Loucy (cell line): ENCODE data around the gene TMEM187.

ENCODE experiments used
- H2AFZ ChIP-seq: fragments of 200-600 bp; sonication (generic); 2 replicates; pipeline ENCODE4 v1.6.0; 2016; ENCODE audit warnings: antibody characterized with exemption, mild to moderate bottlenecking, low read length, moderate library complexity
- H3F3A ChIP-seq: fragments of 200-600 bp; 2 replicates; pipeline ENCODE4 v1.6.0; 2016; ENCODE audit warnings: antibody characterized with exemption, low read depth, mild to moderate bottlenecking
- H3K27me3 ChIP-seq: fragments of 200-600 bp; sonication (generic); 2 replicates; pipeline ENCODE4 v1.6.1; 2014; ENCODE audit warnings: low read length, mild to moderate bottlenecking; ENCODE audit not compliant: insufficient read depth, poor library complexity, severe bottlenecking
- H3K36me3 ChIP-seq: fragments of 200-600 bp; sonication (generic); 2 replicates; pipeline ENCODE4 v1.6.1; 2016; ENCODE audit warnings: low read length; ENCODE audit not compliant: insufficient read depth
- H3K4me1 ChIP-seq: fragments of 200-600 bp; sonication (generic); 2 replicates; pipeline ENCODE4 v1.5.1; 2014; ENCODE audit warnings: low read length, mild to moderate bottlenecking; ENCODE audit not compliant: insufficient read depth, poor library complexity, severe bottlenecking
- H3K4me2 ChIP-seq: fragments of 200-600 bp; sonication (generic); 2 replicates; pipeline ENCODE4 v1.6.0; 2014; ENCODE audit warnings: antibody characterized with exemption, low read length, low read depth, mild to moderate bottlenecking; ENCODE audit not compliant: poor library complexity, severe bottlenecking
- H3K4me3 ChIP-seq: fragments of 200-600 bp; sonication (generic); 2 replicates; pipeline ENCODE4 v1.5.1; 2014; ENCODE audit warnings: low read length, mild to moderate bottlenecking, mixed read lengths; ENCODE audit not compliant: poor library complexity, severe bottlenecking
- H3K79me2 ChIP-seq: fragments of 200-600 bp; sonication (generic); 2 replicates; pipeline ENCODE4 v1.6.1; 2014; ENCODE audit warnings: low read length; ENCODE audit not compliant: insufficient read depth
- H3K9ac ChIP-seq: fragments of 200-600 bp; sonication (generic); 2 replicates; pipeline ENCODE4 v1.6.0; 2014; ENCODE audit warnings: mild to moderate bottlenecking, low read depth, low read length, moderate library complexity; ENCODE audit not compliant: poor library complexity, severe bottlenecking
- H3K9me2 ChIP-seq: fragments of 200-600 bp; sonication (generic); replicated peaks from 2 replicates; pipeline ENCODE4 v1.6.1; 2016; ENCODE audit warnings: low read depth, low read length, mixed read lengths
- H3K9me3 ChIP-seq: fragments of 200-600 bp; sonication (generic); 2 replicates; pipeline ENCODE4 v1.6.1; 2014; ENCODE audit warnings: mild to moderate bottlenecking, antibody characterized with exemption, low read length, low read depth; ENCODE audit not compliant: insufficient read depth
- H4K20me1 ChIP-seq: fragments of 200-600 bp; sonication (generic); 2 replicates; pipeline ENCODE4 v1.6.0; 2014; ENCODE audit warnings: antibody characterized with exemption, low read length, mild to moderate bottlenecking; ENCODE audit not compliant: insufficient read depth, poor library complexity, severe bottlenecking
- CTCF ChIP-seq: fragments of 200-600 bp; sonication (generic); conservative IDR thresholded peaks from 2 replicates; pipeline ENCODE4 v1.5.1; 2014; ENCODE audit warnings: mild to moderate bottlenecking, antibody characterized with exemption, low read length
- EZH2phosphoT487 ChIP-seq: fragments of 200-600 bp; IDR thresholded peaks from 2 replicates; pipeline ENCODE4 v1.6.1; 2018; ENCODE audit warnings: antibody characterized with exemption, mild to moderate bottlenecking, moderate library complexity, borderline replicate concordance

TMEM187 gene

GRCh38 chrX:154027986-154028385, 55.4 kb downstream of the TMEM187 start:
- Histone ChIP-seq H3K27me3 (no peaks in the 10 kb centered on the region), H3K79me2 (peaks cover 1% of the 10 kb centered on the region; the same call in 1 of the 2 replicates), H3K4me2 (no peak overlapping the region), H3K4me3 (no peak overlapping the region), H4K20me1 (no peaks in the 10 kb centered on the region), H3K36me3 (peaks cover 53% of the 10 kb centered on the region; the same call in 1 of the 2 replicates), H3F3A (no peaks in the 10 kb centered on the region), H3K9ac (no peak overlapping the region), H3K9me2 (no peaks in the 10 kb centered on the region), H3K9me3 (no peaks in the 10 kb centered on the region), H3K4me1 (no peaks in the 10 kb centered on the region), H2AFZ (no peak overlapping the region)
- no peak for TF ChIP-seq EZH2phosphoT487
- TF ChIP-seq CTCF, result no peak

GRCh38 chrX:154028502-154029184, 56.1 kb downstream of the TMEM187 start:
- Histone ChIP-seq H3K9me3 (no peaks in the 10 kb centered on the region), H3K36me3 (peaks cover 53% of the 10 kb centered on the region; the same call in 1 of the 2 replicates), H3K79me2 (peaks cover 8% of the 10 kb centered on the region; the same call in 1 of the 2 replicates), H3K9me2 (no peaks in the 10 kb centered on the region), H3K4me2 (no peak overlapping the region), H4K20me1 (peaks cover 3% of the 10 kb centered on the region), H3K4me3 (no peak overlapping the region), H3F3A (no peaks in the 10 kb centered on the region), H3K4me1 (no peaks in the 10 kb centered on the region), H3K27me3 (no peaks in the 10 kb centered on the region), H2AFZ (no peak overlapping the region), H3K9ac (no peak overlapping the region)
- TF ChIP-seq EZH2phosphoT487 (no peak), CTCF (no peak)

DNA sequence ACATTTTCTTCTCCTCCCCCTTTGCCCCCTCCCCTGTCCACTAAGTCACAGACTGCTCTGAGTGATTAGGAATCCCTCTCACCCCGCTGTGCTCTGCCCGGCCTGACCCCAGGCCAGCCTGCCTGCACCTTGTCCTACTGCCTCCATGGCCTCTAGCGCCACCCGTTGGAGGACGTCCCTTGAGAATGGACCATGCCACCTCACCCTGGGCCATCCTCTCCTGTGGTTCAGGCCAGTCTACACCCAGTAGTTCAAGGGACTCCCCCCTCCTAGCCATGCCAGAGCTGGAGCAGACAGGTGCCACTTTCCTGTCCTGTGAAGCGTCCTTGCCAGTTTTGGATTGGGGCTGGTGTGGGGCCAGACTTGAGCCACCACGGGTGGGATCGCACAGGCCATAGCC, 56.9 kb downstream of the TMEM187 start:
- Histone ChIP-seq H4K20me1 (peaks cover 3% of the 10 kb centered on the region), H3K36me3 (peaks cover 53% of the 10 kb centered on the region; the same call in 1 of the 2 replicates)
- no peak; the same call in 1 of the 2 replicates for TF ChIP-seq CTCF
- no peak for TF ChIP-seq EZH2phosphoT487

More for the DNA sequence above, 56.9 kb downstream of the TMEM187 start:
- H3K9me3 ChIP-seq, result no peaks in the 10 kb centered on the region
- H3K9ac ChIP-seq, result no peak overlapping the region
- H3F3A ChIP-seq, result no peaks in the 10 kb centered on the region
- no peaks in the 10 kb centered on the region for H3K9me2 ChIP-seq
- no peaks in the 10 kb centered on the region for H3K4me1 ChIP-seq
- no peak overlapping the region for H2AFZ ChIP-seq
- H3K4me2 ChIP-seq, result no peak overlapping the region
- H3K4me3 ChIP-seq, result no peak overlapping the region
- H3K27me3 ChIP-seq, result no peaks in the 10 kb centered on the region
- peaks cover 14% of the 10 kb centered on the region; the same call in 1 of the 2 replicates for H3K79me2 ChIP-seq
